Large intestine (tissue), 3 donors: ENCODE measurements around the gene RASSF8. TPM values are rescaled to one million over a fixed set of nuclear protein-coding genes. Genes with fewer than 3 reads are reported as not detected.

ENCODE experiments used
- DNase-seq, 2 donors: peaks; one replicate each; pipeline versions ENCODE4 v3.0.0 to v3.0.0-alpha.2; 2013
- H3K27ac ChIP-seq: one replicate; pipeline ENCODE4 v1.5.1; 2013; ENCODE audit warnings: low read length
- H3K27me3 ChIP-seq: 2 replicates; pipeline ENCODE4 v1.6.1; 2013; ENCODE audit warnings: low read length; ENCODE audit not compliant: control insufficient read depth, insufficient read depth
- H3K36me3 ChIP-seq: 2 replicates; pipeline ENCODE4 v1.6.1; 2013; ENCODE audit warnings: low read length; ENCODE audit not compliant: control insufficient read depth, insufficient read depth
- H3K4me1 ChIP-seq: one replicate; pipeline ENCODE4 v1.6.1; 2013; ENCODE audit warnings: low read length; ENCODE audit not compliant: control insufficient read depth, insufficient read depth
- H3K4me3 ChIP-seq: one replicate; pipeline ENCODE4 v1.5.1; 2013; ENCODE audit warnings: low read length
- H3K9me3 ChIP-seq: one replicate; pipeline ENCODE4 v1.6.1; 2013; ENCODE audit warnings: mild to moderate bottlenecking, low read depth, low read length, moderate library complexity; ENCODE audit not compliant: control insufficient read depth
- WGBS: methylation state at CpG from one replicate; pipeline ENCODE4 v1.1.5; 2013; ENCODE audit warnings: low lambda C conversion rate; ENCODE audit not compliant: insufficient coverage; 5-methylcytosine and 5-hydroxymethylcytosine counted together
- polyA plus RNA-seq: library from polyadenylated mRNA; unstranded; fragments of 120-200 nt; gene quantifications from one replicate; pipeline ENCODE4 v1.2.1, GENCODE V29; 2013

RASSF8 gene
- polyA plus RNA-seq, 1 donor, result 20.2 TPM

- H3K4me1 ChIP-seq, result peaks cover 5% of the 10 kb centered on the region
- no peak overlapping the region for H3K27ac ChIP-seq
- DNase-seq, result no peak
- no peak overlapping the region for H3K4me3 ChIP-seq
- H3K9me3 ChIP-seq, result no peaks in the 10 kb centered on the region
- H3K27me3 ChIP-seq, result no peaks in the 10 kb centered on the region
- 100% methylated on average over 1 of the region's 1 CpG for WGBS
- no peaks in the 10 kb centered on the region for H3K36me3 ChIP-seq
These were observed 51.1 kb downstream of the RASSF8 start for GRCh38 chr12:26009593-26009992.

GRCh38 chr12:26010293-26010821, 51.9 kb downstream of the RASSF8 start:
- Histone ChIP-seq H3K4me1 (peaks cover 5% of the 10 kb centered on the region), H3K27ac (no peak overlapping the region)

GRCh38 chr12:26011099-26011498, 52.6 kb downstream of the RASSF8 start:
- H3K4me1 ChIP-seq, result peaks cover 5% of the 10 kb centered on the region

More at GRCh38 chr12:26010293-26010821, 51.9 kb downstream of the RASSF8 start:
- Histone ChIP-seq H3K9me3 (no peaks in the 10 kb centered on the region), H3K36me3 (no peaks in the 10 kb centered on the region), H3K27me3 (no peaks in the 10 kb centered on the region), H3K4me3 (no peak overlapping the region)
- WGBS, result 60% methylated on average over 1 of the region's 6 CpGs
- no peak for DNase-seq

GRCh38 chr12:26014085-26014484, 55.6 kb downstream of the RASSF8 start:
- Histone ChIP-seq H3K36me3 (no peaks in the 10 kb centered on the region), H3K27me3 (no peaks in the 10 kb centered on the region), H3K4me1 (no peaks in the 10 kb centered on the region), H3K4me3 (no peak overlapping the region), H3K9me3 (no peaks in the 10 kb centered on the region), H3K27ac (no peak overlapping the region)
- DNase-seq, result no peak
- 100% methylated on average over 2 of the region's 6 CpGs for WGBS

More at GRCh38 chr12:26011099-26011498, 52.6 kb downstream of the RASSF8 start:
- no CpG with 5 or more reads among the region's 2 CpGs for WGBS
- no peak for DNase-seq
- H3K4me3 ChIP-seq, result no peak overlapping the region
- no peaks in the 10 kb centered on the region for H3K36me3 ChIP-seq
- H3K27me3 ChIP-seq, result no peaks in the 10 kb centered on the region
- no peak overlapping the region for H3K27ac ChIP-seq
- H3K9me3 ChIP-seq, result no peaks in the 10 kb centered on the region

- DNase-seq, result no peak
- H3K4me3 ChIP-seq, result no peak overlapping the region
- WGBS, result 100% methylated on average over 2 of the region's 2 CpGs
- H3K4me1 ChIP-seq, result no peaks in the 10 kb centered on the region
- H3K9me3 ChIP-seq, result no peaks in the 10 kb centered on the region
- no peaks in the 10 kb centered on the region for H3K36me3 ChIP-seq
- no peaks in the 10 kb centered on the region for H3K27me3 ChIP-seq
- H3K27ac ChIP-seq, result no peak overlapping the region
These were observed 58.0 kb downstream of the RASSF8 start for GRCh38 chr12:26016516-26016915.

- WGBS, result no CpG with 5 or more reads among the region's 4 CpGs
- H3K27ac ChIP-seq, result no peak overlapping the region
- H3K36me3 ChIP-seq, result no peaks in the 10 kb centered on the region
- H3K9me3 ChIP-seq, result no peaks in the 10 kb centered on the region
- no peaks in the 10 kb centered on the region for H3K4me1 ChIP-seq
- peak in 1 of 2 donors; percentile 55 for DNase-seq
- no peaks in the 10 kb centered on the region for H3K27me3 ChIP-seq
- no peak overlapping the region for H3K4me3 ChIP-seq
These were observed 59.2 kb downstream of the RASSF8 start for GRCh38 chr12:26017484-26018211.

- H3K4me1 ChIP-seq, result no peaks in the 10 kb centered on the region
- no peaks in the 10 kb centered on the region for H3K27me3 ChIP-seq
- DNase-seq, result no peak
- no peak overlapping the region for H3K4me3 ChIP-seq
- H3K9me3 ChIP-seq, result no peaks in the 10 kb centered on the region
- WGBS, result no CpG with 5 or more reads among the region's 2 CpGs
- no peak overlapping the region for H3K27ac ChIP-seq
- no peaks in the 10 kb centered on the region for H3K36me3 ChIP-seq
These were observed 60.4 kb downstream of the RASSF8 start for GRCh38 chr12:26018926-26019325.

- WGBS, result no CpG with 5 or more reads among the region's 2 CpGs
These were observed 63.1 kb downstream of the RASSF8 start for GRCh38 chr12:26021534-26021933.

GRCh38 chr12:26022043-26022442, 63.6 kb downstream of the RASSF8 start:
- no CpG with 5 or more reads among the region's 3 CpGs for WGBS
- Histone ChIP-seq H3K4me3 (no peak overlapping the region), H3K27me3 (no peaks in the 10 kb centered on the region), H3K36me3 (no peaks in the 10 kb centered on the region), H3K9me3 (no peaks in the 10 kb centered on the region), H3K4me1 (no peaks in the 10 kb centered on the region), H3K27ac (no peak overlapping the region)
- DNase-seq, result no peak

More at GRCh38 chr12:26021534-26021933, 63.1 kb downstream of the RASSF8 start:
- Histone ChIP-seq H3K4me3 (no peak overlapping the region), H3K9me3 (no peaks in the 10 kb centered on the region), H3K27ac (no peak overlapping the region), H3K27me3 (no peaks in the 10 kb centered on the region), H3K36me3 (no peaks in the 10 kb centered on the region), H3K4me1 (no peaks in the 10 kb centered on the region)
- DNase-seq, result no peak

GRCh38 chr12:26026713-26027112, 68.2 kb downstream of the RASSF8 start:
- Histone ChIP-seq H3K36me3 (no peaks in the 10 kb centered on the region), H3K27ac (no peak overlapping the region), H3K9me3 (no peaks in the 10 kb centered on the region), H3K27me3 (no peaks in the 10 kb centered on the region), H3K4me3 (no peak overlapping the region), H3K4me1 (peaks cover 3% of the 10 kb centered on the region)
- no peak for DNase-seq
- WGBS, result no CpG with 5 or more reads among the region's 1 CpG

- Histone ChIP-seq H3K27me3 (no peaks in the 10 kb centered on the region), H3K4me1 (peaks cover 3% of the 10 kb centered on the region), H3K4me3 (no peak overlapping the region), H3K27ac (peak overlapping the region; percentile 36), H3K9me3 (no peaks in the 10 kb centered on the region), H3K36me3 (no peaks in the 10 kb centered on the region)
- peak in 1 of 2 donors; percentile 49 for DNase-seq
These were observed 68.9 kb downstream of the RASSF8 start for GRCh38 chr12:26027401-26027800.
